ENCODE data around the gene SPATS2.

SPATS2 gene

GRCh38 chr12:49565406-49566265 lies 198.4 kb downstream of the SPATS2 start:
- in situ Hi-C loops (cut with MboI; ENCODE audit: low sequenced_read_pairs), result no loop called here

DNA sequence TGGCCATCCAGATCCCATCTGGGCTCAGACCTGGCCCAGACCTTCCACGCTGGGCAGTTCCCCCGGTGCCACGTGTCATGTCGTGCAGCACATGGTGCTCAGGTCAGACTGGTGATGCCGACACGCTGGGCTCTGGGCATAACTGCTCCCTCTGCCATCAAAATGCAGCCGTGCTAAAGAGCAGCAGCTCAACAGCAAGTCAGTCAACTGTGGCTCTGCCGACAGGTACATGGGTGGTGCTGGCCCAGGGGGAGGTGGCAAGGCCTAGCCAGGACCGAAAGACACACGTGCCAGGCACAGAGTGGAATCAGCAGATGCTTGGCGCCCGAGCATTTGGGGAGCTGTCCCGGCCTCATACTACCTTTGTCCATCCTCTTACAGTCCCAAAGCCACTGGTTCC lies 199.1 kb downstream of the SPATS2 start:
- in situ Hi-C loops (cut with MboI; ENCODE audit: low sequenced_read_pairs), result no loop called here

- in situ Hi-C loops (cut with MboI; ENCODE audit: low sequenced_read_pairs), result no loop called here
Measured at GRCh38 chr12:49567302-49567610, 200.0 kb downstream of the SPATS2 start.

- in situ Hi-C loops (cut with MboI; ENCODE audit: low sequenced_read_pairs), result no loop called here
Measured at GRCh38 chr12:49567611-49568441, 200.6 kb downstream of the SPATS2 start, which contains the start of gene MCRS1. MCRS1 (minus strand) TSS chr12:49568142; CDS start chr12:49566731, 1,411 bp downstream.

DNA sequence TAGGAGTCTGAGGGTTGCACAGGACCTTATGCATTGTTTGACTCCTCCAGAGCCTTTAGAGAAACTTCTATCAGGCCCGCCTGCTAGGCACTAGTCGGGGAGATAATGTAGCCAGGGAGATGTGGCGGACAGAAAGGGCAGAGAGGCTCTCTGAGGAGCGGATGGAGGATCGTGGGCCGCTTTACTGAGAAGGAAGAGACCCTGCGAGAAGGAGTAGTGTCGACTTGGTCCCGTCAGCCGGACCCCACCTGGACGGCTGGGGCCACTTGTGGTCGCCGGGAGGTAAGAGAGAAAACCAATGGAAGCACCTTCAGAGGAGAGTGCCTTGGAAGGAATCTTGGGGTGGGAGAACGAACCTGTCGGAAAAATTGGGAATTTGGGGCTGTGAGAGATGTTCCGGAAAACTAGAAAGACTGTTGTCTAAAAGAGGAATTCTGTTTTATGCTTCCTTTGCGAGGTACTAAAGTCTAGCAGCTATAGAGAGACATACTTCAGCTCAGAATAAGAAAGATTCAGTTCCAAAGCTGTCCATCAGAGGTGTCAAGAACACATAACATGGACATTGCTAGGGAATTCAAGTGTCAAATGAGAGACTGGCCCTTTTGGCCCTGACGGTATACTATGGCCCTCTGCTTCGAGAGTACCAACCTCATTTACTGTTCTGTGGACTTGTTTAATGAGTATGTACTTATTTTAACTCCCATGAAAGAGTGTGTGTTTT lies 201.3 kb downstream of the SPATS2 start:
- in situ Hi-C loops (cut with MboI; ENCODE audit: low sequenced_read_pairs), result no loop called here
